Measurements from ENCODE around the gene TRIM66. TPM values are rescaled to one million over a fixed set of nuclear protein-coding genes. Genes with fewer than 3 reads are reported as not detected.

The TRIM66 gene
- total and polyA plus RNA-seq, 2 donors (not counting 1 experiment from before 2014, with no cell fraction given): 3.9 to 13.7 TPM

GRCh38 chr11:8715501-8715900, 33.0 kb upstream of the TRIM66 start:
- Histone ChIP-seq H4K20me1 (ENCODE audit: control insufficient read depth, extremely low read depth, insufficient read depth, low read length) (no peaks in the 10 kb centered on the region), H3K36me3 (ENCODE audit: control insufficient read depth, insufficient read depth, low read length) (peaks cover 10% of the 10 kb centered on the region), H3K9ac (ENCODE audit: insufficient read depth, low read length) (no peak overlapping the region), H2AFZ (ENCODE audit: low read length) (no peak overlapping the region), H3K27ac (ENCODE audit: insufficient read depth, low read length) (no peak overlapping the region), H3K4me2 (ENCODE audit: extremely low read depth, insufficient read depth, low read length) (no peak overlapping the region), H3K79me2 (ENCODE audit: control insufficient read depth, insufficient read depth, low read length) (no peaks in the 10 kb centered on the region), H3K9me3 (ENCODE audit: control insufficient read depth, insufficient read depth, low read depth, low read length) (no peaks in the 10 kb centered on the region), H3K4me3 (replicated peaks in 1 of 4; ENCODE audit: control extremely low read depth in 1 of 4, insufficient read depth in 1 of 4, low read depth in 3 of 4, low read length in 4 of 4) (no peak overlapping the region), H3K4me1 (ENCODE audit: control insufficient read depth, extremely low read depth, insufficient read depth, low read length) (peaks cover 36% of the 10 kb centered on the region), H3K27me3 (ENCODE audit: control insufficient read depth, insufficient read depth, low read length) (no peaks in the 10 kb centered on the region)
- no peak for DNase-seq (ENCODE audit: low read depth in 2 of 2)
- TF ChIP-seq CTCF (conservative IDR thresholded peaks at IDR 0.05 in 1 of 2, IDR thresholded peaks at IDR 0.05 in 1 of 2; ENCODE audit: low read depth in 1 of 2, low read length in 2 of 2) (no peak), EZH2 (IDR thresholded peaks at IDR 0.05; ENCODE audit: low read length, missing control alignments) (no peak)

- no peaks in the 10 kb centered on the region for H3K79me2 ChIP-seq (ENCODE audit: control insufficient read depth, insufficient read depth, low read length)
- peak in 1 of 2 donors; percentile 59 for DNase-seq (ENCODE audit: low read depth in 2 of 2)
- H3K27me3 ChIP-seq (ENCODE audit: control insufficient read depth, insufficient read depth, low read length): no peaks in the 10 kb centered on the region
- H3K9me3 ChIP-seq (ENCODE audit: control insufficient read depth, insufficient read depth, low read depth, low read length): no peaks in the 10 kb centered on the region
- no peak overlapping the region for H3K9ac ChIP-seq (ENCODE audit: insufficient read depth, low read length)
- H3K36me3 ChIP-seq (ENCODE audit: control insufficient read depth, insufficient read depth, low read length): peaks cover 10% of the 10 kb centered on the region
- no peak overlapping the region for H3K4me3 ChIP-seq (replicated peaks in 1 of 4; ENCODE audit: control extremely low read depth in 1 of 4, insufficient read depth in 1 of 4, low read depth in 3 of 4, low read length in 4 of 4)
- peaks cover 29% of the 10 kb centered on the region for H3K4me1 ChIP-seq (ENCODE audit: control insufficient read depth, extremely low read depth, insufficient read depth, low read length)
- no peak overlapping the region for H2AFZ ChIP-seq (ENCODE audit: low read length)
- no peak overlapping the region for H3K27ac ChIP-seq (ENCODE audit: insufficient read depth, low read length)
- TF ChIP-seq CTCF (conservative IDR thresholded peaks at IDR 0.05 in 1 of 2, IDR thresholded peaks at IDR 0.05 in 1 of 2; ENCODE audit: low read depth in 1 of 2, low read length in 2 of 2) (no peak), EZH2 (IDR thresholded peaks at IDR 0.05; ENCODE audit: low read length, missing control alignments) (no peak)
- no peaks in the 10 kb centered on the region for H4K20me1 ChIP-seq (ENCODE audit: control insufficient read depth, extremely low read depth, insufficient read depth, low read length)
- no peak overlapping the region for H3K4me2 ChIP-seq (ENCODE audit: extremely low read depth, insufficient read depth, low read length)
Observed at GRCh38 chr11:8714622-8715225, 32.3 kb upstream of the TRIM66 start.

GRCh38 chr11:8713760-8714454, 31.4 kb upstream of the TRIM66 start:
- H3K27ac ChIP-seq (ENCODE audit: insufficient read depth, low read length): no peak overlapping the region
- no peak overlapping the region for H3K4me2 ChIP-seq (ENCODE audit: extremely low read depth, insufficient read depth, low read length)
- no peak for TF ChIP-seq CTCF (conservative IDR thresholded peaks at IDR 0.05 in 1 of 2, IDR thresholded peaks at IDR 0.05 in 1 of 2; ENCODE audit: low read depth in 1 of 2, low read length in 2 of 2)
- TF ChIP-seq EZH2 (IDR thresholded peaks at IDR 0.05; ENCODE audit: low read length, missing control alignments): no peak

More at GRCh38 chr11:8713760-8714454, 31.4 kb upstream of the TRIM66 start:
- DNase-seq (ENCODE audit: low read depth in 2 of 2): no peak
- no peaks in the 10 kb centered on the region for H4K20me1 ChIP-seq (ENCODE audit: control insufficient read depth, extremely low read depth, insufficient read depth, low read length)
- no peaks in the 10 kb centered on the region for H3K27me3 ChIP-seq (ENCODE audit: control insufficient read depth, insufficient read depth, low read length)
- no peaks in the 10 kb centered on the region for H3K9me3 ChIP-seq (ENCODE audit: control insufficient read depth, insufficient read depth, low read depth, low read length)
- H3K4me3 ChIP-seq (replicated peaks in 1 of 4; ENCODE audit: control extremely low read depth in 1 of 4, insufficient read depth in 1 of 4, low read depth in 3 of 4, low read length in 4 of 4): no peak overlapping the region
- H3K79me2 ChIP-seq (ENCODE audit: control insufficient read depth, insufficient read depth, low read length): no peaks in the 10 kb centered on the region
- H3K4me1 ChIP-seq (ENCODE audit: control insufficient read depth, extremely low read depth, insufficient read depth, low read length): peaks cover 26% of the 10 kb centered on the region
- H2AFZ ChIP-seq (ENCODE audit: low read length): no peak overlapping the region
- H3K36me3 ChIP-seq (ENCODE audit: control insufficient read depth, insufficient read depth, low read length): peaks cover 10% of the 10 kb centered on the region
- H3K9ac ChIP-seq (ENCODE audit: insufficient read depth, low read length): no peak overlapping the region

Data from fibroblast of lung (primary cell).